Measurements from ENCODE around the gene SARM1.

- TF ChIP-seq EP300 (IDR thresholded peaks at IDR 0.05; ENCODE audit: borderline replicate concordance) (no peak), EGR1 (IDR thresholded peaks at IDR 0.05) (no peak)
Observed at GRCh38 chr17:28426081-28426519, 54.6 kb downstream of the SARM1 start.
